HepG2 (cell line): ENCODE results near the gene ASXL1. TPM values are rescaled to one million over a fixed set of nuclear protein-coding genes. Genes with fewer than 3 reads are reported as not detected.

Experiments
- BATF2 ChIP-seq: sonication (generic); formaldehyde crosslinking; IDR thresholded peaks from 2 replicates; pipeline ENCODE4 v1.8.0; 2022; ENCODE audit warnings: mild to moderate bottlenecking, missing genetic modification reagents, moderate library complexity
- ETV5 ChIP-seq: IDR thresholded peaks from 2 replicates; pipeline ENCODE4 v1.6.1; 2018; ENCODE audit warnings: missing biosample characterization, missing genetic modification reagents, inconsistent platforms, borderline replicate concordance
- GATA4 ChIP-seq: sonication (generic); IDR thresholded peaks from 2 replicates; pipeline ENCODE4 v1.6.1; 2016; ENCODE audit warnings: antibody characterized with exemption, low read depth, borderline replicate concordance
- HOXA7 ChIP-seq: sonication (generic); formaldehyde crosslinking; IDR thresholded peaks from 2 replicates; pipeline ENCODE4 v1.8.1; 2022; ENCODE audit warnings: mild to moderate bottlenecking, missing genetic modification reagents, moderate library complexity
- IRF1 ChIP-seq: sonication (generic); formaldehyde crosslinking; IDR thresholded peaks from 2 replicates; pipeline ENCODE4 v1.4.0; 2020; ENCODE audit warnings: low read depth, mild to moderate bottlenecking, missing genetic modification reagents
- JDP2 ChIP-seq: sonication (generic); formaldehyde crosslinking; IDR thresholded peaks from 2 replicates; pipeline ENCODE4 v1.8.1; 2022; ENCODE audit warnings: missing genetic modification reagents, borderline replicate concordance
- KAT7 ChIP-seq: IDR thresholded peaks from 2 replicates; pipeline ENCODE4 v1.6.1; 2018; ENCODE audit warnings: borderline replicate concordance, missing compliant biosample characterization
- KLF11 ChIP-seq: IDR thresholded peaks from 2 replicates; pipeline ENCODE4 v1.6.1; 2016; ENCODE audit warnings: missing compliant biosample characterization
- NAIF1 ChIP-seq: sonication (generic); formaldehyde crosslinking; IDR thresholded peaks from 2 replicates; pipeline ENCODE4 v1.5.0; 2020; ENCODE audit warnings: mild to moderate bottlenecking, missing genetic modification reagents, borderline replicate concordance
- ZFY ChIP-seq: sonication (generic); formaldehyde crosslinking; IDR thresholded peaks from 2 replicates; pipeline ENCODE4 v1.4.0; 2020; ENCODE audit warnings: missing genetic modification reagents
- polyA plus RNA-seq, 8 experiments: library from polyadenylated mRNA; depleted of rRNA in 3 of 8; stranded (reverse) in 7 of 8; unstranded in 1 of 8; fragments of >200 nt; fragmentation: Illumina TruSeq in 4 of 8; extraction: Trizol in 4 of 8; gene quantifications; 2 replicates each; pipeline versions ENCODE4 v1.2.1 to v1.2.3, GENCODE V29; 2011 to 2016; ENCODE audit warnings: low read depth in 4 of 8, missing spikeins in 1 of 8, mixed read lengths in 1 of 8; ENCODE audit not compliant: insufficient read depth in 1 of 8
- total RNA-seq, 5 experiments: library from RNA; depleted of rRNA; stranded (reverse); fragments of >200 nt; fragmentation: Illumina TruSeq; extraction: Trizol; gene quantifications; 2 replicates each; pipeline ENCODE4 v1.2.3, GENCODE V29; 2016; ENCODE audit warnings: low read depth in 1 of 5
- TF ChIP-seq, protein P1 (sequence below): sonication (generic); formaldehyde crosslinking; IDR thresholded peaks from 2 replicates; pipeline ENCODE4 v1.5.0; 2020; ENCODE audit warnings: mild to moderate bottlenecking, missing genetic modification reagents
- TF ChIP-seq, protein P2 (sequence below): IDR thresholded peaks from 2 replicates; pipeline ENCODE4 v1.6.1; 2012; ENCODE audit warnings: low read length, improper control_type of control experiment
- TF ChIP-seq, protein P3 (sequence below): sonication (generic); formaldehyde crosslinking; IDR thresholded peaks from 2 replicates; pipeline ENCODE4 v1.5.0; 2020; ENCODE audit warnings: missing genetic modification reagents
- TF ChIP-seq, protein P4 (sequence below): sonication (generic); formaldehyde crosslinking; IDR thresholded peaks from 2 replicates; pipeline ENCODE4 v1.8.0; 2022; ENCODE audit warnings: mild to moderate bottlenecking, missing genetic modification reagents, moderate library complexity
- TF ChIP-seq, protein P5 (sequence below): sonication (generic); formaldehyde crosslinking; IDR thresholded peaks from 2 replicates; pipeline ENCODE4 v1.9.0; 2021; ENCODE audit warnings: missing genetic modification reagents, mild to moderate bottlenecking, borderline replicate concordance

The ASXL1 gene
- total and polyA plus RNA-seq, 2 of the 13 experiments (the other 11 are each of a cell fraction or from before 2014, with no cell fraction given), result 62.1 to 74.8 TPM

GRCh38 chr20:32325706-32326503, 32.2 kb upstream of the ASXL1 start (continued):
- no peak for TF ChIP-seq BATF2
- TF ChIP-seq GATA4, result peak; percentile 94; the same call in 1 of the 2 replicates
- TF ChIP-seq ETV5 (CRISPR knock-in tag), result peak; percentile 86; the same call in 1 of the 2 replicates
- TF ChIP-seq HOXA7 (CRISPR knock-in tag), result no peak
- no peak for TF ChIP-seq JDP2 (CRISPR knock-in tag)
- TF ChIP-seq, protein P1, sequence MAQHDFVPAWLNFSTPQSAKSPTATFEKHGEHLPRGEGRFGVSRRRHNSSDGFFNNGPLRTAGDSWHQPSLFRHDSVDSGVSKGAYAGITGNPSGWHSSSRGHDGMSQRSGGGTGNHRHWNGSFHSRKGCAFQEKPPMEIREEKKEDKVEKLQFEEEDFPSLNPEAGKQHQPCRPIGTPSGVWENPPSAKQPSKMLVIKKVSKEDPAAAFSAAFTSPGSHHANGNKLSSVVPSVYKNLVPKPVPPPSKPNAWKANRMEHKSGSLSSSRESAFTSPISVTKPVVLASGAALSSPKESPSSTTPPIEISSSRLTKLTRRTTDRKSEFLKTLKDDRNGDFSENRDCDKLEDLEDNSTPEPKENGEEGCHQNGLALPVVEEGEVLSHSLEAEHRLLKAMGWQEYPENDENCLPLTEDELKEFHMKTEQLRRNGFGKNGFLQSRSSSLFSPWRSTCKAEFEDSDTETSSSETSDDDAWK (CRISPR knock-in tag), result no peak
- TF ChIP-seq, protein P2, sequence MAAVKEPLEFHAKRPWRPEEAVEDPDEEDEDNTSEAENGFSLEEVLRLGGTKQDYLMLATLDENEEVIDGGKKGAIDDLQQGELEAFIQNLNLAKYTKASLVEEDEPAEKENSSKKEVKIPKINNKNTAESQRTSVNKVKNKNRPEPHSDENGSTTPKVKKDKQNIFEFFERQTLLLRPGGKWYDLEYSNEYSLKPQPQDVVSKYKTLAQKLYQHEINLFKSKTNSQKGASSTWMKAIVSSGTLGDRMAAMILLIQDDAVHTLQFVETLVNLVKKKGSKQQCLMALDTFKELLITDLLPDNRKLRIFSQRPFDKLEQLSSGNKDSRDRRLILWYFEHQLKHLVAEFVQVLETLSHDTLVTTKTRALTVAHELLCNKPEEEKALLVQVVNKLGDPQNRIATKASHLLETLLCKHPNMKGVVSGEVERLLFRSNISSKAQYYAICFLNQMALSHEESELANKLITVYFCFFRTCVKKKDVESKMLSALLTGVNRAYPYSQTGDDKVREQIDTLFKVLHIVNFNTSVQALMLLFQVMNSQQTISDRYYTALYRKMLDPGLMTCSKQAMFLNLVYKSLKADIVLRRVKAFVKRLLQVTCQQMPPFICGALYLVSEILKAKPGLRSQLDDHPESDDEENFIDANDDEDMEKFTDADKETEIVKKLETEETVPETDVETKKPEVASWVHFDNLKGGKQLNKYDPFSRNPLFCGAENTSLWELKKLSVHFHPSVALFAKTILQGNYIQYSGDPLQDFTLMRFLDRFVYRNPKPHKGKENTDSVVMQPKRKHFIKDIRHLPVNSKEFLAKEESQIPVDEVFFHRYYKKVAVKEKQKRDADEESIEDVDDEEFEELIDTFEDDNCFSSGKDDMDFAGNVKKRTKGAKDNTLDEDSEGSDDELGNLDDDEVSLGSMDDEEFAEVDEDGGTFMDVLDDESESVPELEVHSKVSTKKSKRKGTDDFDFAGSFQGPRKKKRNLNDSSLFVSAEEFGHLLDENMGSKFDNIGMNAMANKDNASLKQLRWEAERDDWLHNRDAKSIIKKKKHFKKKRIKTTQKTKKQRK, result no peak
- no peak for TF ChIP-seq ZFY
- TF ChIP-seq KAT7 (CRISPR knock-in tag), result peak; percentile 75; the same call in 1 of the 2 replicates
- TF ChIP-seq, protein P3, sequence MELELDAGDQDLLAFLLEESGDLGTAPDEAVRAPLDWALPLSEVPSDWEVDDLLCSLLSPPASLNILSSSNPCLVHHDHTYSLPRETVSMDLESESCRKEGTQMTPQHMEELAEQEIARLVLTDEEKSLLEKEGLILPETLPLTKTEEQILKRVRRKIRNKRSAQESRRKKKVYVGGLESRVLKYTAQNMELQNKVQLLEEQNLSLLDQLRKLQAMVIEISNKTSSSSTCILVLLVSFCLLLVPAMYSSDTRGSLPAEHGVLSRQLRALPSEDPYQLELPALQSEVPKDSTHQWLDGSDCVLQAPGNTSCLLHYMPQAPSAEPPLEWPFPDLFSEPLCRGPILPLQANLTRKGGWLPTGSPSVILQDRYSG (CRISPR knock-in tag), result 0 out of 2 replicates have a peak, but pooled peaks have one; percentile 33
- no peak; the same call in 1 of the 2 replicates for TF ChIP-seq IRF1 (CRISPR knock-in tag)
- TF ChIP-seq, protein P4, sequence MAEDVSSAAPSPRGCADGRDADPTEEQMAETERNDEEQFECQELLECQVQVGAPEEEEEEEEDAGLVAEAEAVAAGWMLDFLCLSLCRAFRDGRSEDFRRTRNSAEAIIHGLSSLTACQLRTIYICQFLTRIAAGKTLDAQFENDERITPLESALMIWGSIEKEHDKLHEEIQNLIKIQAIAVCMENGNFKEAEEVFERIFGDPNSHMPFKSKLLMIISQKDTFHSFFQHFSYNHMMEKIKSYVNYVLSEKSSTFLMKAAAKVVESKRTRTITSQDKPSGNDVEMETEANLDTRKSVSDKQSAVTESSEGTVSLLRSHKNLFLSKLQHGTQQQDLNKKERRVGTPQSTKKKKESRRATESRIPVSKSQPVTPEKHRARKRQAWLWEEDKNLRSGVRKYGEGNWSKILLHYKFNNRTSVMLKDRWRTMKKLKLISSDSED (CRISPR knock-in tag), result no peak
- no peak; the same call in 1 of the 2 replicates for TF ChIP-seq KLF11 (CRISPR knock-in tag)
- TF ChIP-seq, protein P5, sequence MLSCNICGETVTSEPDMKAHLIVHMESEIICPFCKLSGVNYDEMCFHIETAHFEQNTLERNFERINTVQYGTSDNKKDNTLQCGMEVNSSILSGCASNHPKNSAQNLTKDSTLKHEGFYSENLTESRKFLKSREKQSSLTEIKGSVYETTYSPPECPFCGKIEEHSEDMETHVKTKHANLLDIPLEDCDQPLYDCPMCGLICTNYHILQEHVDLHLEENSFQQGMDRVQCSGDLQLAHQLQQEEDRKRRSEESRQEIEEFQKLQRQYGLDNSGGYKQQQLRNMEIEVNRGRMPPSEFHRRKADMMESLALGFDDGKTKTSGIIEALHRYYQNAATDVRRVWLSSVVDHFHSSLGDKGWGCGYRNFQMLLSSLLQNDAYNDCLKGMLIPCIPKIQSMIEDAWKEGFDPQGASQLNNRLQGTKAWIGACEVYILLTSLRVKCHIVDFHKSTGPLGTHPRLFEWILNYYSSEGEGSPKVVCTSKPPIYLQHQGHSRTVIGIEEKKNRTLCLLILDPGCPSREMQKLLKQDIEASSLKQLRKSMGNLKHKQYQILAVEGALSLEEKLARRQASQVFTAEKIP (CRISPR knock-in tag), result no peak
- TF ChIP-seq NAIF1, result peak; percentile 69; the same call in 1 of the 2 replicates
